Ramos (cell line): ENCODE measurements around the gene TIMELESS.
"Not testable (repeated sequence)": the region's sequence is repeated elsewhere in the genome, so short reads cannot be mapped to it uniquely, and the experiment has no call there.

ENCODE experiments used
- in situ Hi-C: fragments of 300-500 bp; cut with MboI; formaldehyde crosslinking; loops from one replicate; pipeline ENCODE4 v1.14.3; 2022; ENCODE audit warnings: low sequenced_read_pairs; ENCODE audit not compliant: unreplicated experiment

TIMELESS gene

DNA sequence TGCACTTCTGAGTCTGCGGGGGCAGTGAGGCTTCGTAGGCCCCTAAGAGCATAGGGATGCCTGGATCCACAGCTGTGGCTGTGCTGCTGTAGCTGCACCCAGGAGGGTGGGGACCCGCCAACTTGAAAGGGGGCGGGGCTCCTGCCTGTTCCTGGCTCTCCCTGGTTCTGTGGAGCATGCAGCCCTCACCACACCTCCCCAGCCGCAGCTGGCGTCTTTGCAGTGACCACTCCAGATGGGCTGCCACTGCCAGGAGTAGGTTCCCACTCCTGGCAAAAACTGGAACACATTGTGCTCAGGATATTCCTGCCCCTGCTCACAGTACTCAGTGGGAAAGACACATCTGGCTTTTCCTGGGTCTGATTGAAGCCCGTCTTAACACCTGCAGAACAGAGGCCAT is 35.8 kb downstream of the TIMELESS start:
- in situ Hi-C loops = no loop called here

DNA sequence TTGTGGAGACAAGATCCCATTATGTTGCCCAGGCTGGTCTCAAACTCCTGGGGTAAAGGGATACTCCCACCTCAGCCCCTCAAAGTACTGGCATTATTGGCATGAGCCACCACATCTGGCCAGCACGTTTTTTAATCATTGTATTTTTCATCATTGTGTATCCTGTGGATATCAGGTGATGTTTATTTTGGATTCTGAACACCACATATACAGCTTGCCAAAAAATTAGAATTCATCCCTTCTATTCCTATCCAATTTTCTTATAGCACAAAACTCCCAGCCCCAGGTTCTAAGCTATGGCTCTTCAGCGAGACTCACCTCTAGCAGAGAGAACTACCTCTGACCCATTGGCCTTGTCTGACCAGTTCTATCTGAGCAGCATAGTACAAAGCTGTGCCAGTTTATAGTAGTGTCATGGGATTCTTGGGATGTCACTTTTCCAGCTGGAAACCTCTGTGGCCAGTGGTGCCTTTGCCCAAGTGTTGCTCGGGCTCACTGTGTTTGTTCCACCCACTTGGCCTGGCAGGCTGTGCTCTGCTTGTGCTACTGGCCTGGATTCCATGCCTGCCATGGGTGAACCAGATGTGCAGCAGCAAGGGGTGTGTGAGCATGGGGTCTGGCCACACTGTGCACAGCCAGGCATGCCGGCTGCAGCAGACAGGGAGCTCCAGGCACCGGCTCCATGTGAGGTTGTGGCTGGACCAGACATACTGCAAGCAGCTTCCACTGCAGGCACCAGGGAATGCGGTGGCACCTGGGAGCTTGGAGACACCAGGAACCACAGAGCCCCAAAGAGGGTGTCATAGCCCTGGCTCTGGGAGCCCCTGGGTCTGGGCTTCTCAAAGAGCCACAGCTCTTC is 37.2 kb downstream of the TIMELESS start:
- in situ Hi-C loops = no loop called here

GRCh38 chr12:56410768-56411167 is 38.5 kb downstream of the TIMELESS start:
- in situ Hi-C loops = no loop called here

GRCh38 chr12:56408799-56409417 is 40.3 kb downstream of the TIMELESS start:
- in situ Hi-C loops = no loop called here

- in situ Hi-C loops = not testable (repeated sequence)
Measured at GRCh38 chr12:56404227-56404626, 45.0 kb downstream of the TIMELESS start.

DNA sequence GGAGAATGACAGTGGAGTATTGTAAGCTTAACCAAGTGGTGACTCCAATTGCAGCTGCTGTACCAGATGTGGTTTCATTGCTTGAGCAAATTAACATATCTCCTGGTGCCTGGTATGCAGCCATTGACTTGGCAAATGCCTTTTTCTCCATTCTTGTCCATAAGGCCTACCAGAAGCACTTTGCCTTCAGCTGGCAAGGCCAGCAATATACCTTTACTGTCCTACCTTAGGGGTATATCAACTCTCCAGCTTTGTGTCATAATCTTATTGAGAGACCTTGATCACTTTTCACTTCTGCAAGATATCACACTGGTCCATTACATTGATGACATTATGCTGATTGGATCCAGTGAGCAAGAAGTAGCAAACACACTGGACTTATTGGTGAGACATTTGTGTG is 47.6 kb downstream of the TIMELESS start:
- in situ Hi-C loops = not testable (repeated sequence)

- in situ Hi-C loops = not testable (repeated sequence)
Measured at GRCh38 chr12:56401125-56401524, 48.1 kb downstream of the TIMELESS start.

GRCh38 chr12:56399466-56399865 is 49.8 kb downstream of the TIMELESS start:
- in situ Hi-C loops = not testable (repeated sequence)

DNA sequence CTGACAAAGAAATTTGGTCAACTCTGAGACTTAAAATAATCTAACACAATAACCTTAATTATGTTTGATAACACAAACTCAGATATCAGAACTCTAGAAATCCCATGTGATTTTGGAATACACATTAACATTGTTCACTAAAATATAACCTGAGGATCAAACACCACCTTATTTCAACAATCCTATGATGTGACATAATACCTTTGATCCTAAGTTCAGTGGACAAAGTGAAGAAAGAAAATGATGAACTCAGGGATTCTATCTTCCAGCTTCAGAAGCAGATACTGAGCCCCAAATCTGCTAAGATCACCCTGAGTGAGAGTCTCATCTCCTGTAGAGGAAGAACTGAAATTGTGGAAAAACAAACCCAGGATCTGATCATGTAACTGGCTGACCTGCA is 50.9 kb downstream of the TIMELESS start:
- in situ Hi-C loops = no loop called here

DNA sequence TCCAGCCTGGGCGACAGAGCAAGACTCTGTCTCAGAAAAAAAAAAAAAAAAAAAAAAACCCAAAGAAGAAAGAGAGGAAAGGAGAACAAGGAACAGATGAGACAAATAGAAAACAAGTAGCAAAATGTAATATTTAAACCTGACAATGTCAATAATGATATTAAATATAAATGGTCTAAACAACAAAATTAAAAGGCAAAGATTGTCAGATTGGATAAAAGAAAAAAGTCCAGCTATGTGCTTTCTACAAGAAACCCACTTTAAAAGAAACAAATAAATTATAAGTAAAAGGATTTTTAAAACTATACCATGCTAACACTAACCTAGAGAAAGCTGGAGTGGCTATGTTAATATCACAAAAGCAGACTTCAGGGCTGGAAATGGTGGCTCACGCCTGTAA is 56.9 kb downstream of the TIMELESS start:
- in situ Hi-C loops = no loop called here

DNA sequence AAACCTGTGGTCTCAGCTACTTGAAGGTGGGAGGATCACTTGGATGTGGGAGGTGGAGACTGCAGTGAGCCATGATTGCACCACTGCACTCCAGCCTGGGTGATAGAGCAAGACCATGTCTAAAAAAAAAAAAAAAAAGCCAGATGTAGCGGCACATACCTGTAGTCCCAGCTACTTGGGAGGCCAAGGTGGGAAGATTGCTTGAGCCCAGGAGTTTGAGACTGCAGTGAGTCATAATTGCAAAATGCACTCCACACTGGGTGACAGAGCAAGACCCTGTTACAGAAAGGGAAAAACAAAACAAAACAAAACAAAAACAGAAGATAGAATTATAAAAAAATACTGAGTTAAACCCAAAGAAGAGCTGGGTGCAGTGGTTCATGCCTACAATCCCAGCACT is 57.5 kb downstream of the TIMELESS start:
- in situ Hi-C loops = no loop called here

GRCh38 chr12:56389412-56389811 is 59.8 kb downstream of the TIMELESS start:
- in situ Hi-C loops = no loop called here

DNA sequence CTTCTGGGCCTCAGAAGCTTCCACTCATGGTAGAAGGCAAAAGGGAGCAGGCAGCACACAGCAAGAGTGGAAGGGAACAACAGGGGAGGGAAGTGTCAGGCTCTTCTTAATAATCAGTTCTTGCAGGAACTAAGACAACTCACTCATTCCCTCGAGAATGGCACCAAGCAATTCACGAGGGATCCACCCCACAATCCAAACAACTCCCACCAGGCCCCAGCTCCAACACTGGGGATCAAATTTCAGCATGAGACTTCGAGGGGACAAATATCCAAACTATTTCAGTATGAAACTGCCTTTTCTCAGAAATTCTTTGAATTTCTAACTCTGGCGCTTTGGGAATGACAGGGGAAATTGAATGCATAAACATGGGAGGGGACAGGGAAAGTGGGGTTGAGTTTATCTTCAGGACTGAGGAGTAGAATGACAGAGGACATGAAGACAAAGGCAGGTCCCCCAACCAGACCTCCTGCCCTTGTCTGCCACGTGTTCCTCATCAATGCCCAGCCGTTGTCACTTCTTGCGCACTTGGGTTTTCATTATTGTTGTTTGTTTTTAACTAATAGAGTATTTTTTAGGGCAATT is 62.0 kb downstream of the TIMELESS start:
- in situ Hi-C loops = no loop called here

DNA sequence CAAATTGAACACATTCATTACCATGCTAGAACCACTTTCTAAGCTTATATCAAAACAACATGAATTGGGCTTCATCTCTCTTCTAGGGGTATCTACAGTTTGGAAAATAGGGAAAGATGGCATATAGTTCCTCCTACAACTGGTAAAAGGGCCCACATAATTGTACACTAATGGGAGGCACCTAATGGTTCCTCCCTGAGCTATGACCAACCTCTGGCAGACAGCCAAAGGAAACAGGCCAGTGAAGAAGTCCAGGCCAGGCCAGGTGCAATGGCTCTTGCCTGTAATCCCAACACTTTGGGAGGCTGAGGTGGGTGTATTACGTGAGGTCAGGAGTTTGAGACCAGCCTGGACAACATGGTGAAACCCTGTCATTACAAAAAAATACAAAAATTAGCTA is 63.4 kb downstream of the TIMELESS start:
- in situ Hi-C loops = no loop called here

GRCh38 chr12:56382611-56383010 is 66.6 kb downstream of the TIMELESS start:
- in situ Hi-C loops = no loop called here

DNA sequence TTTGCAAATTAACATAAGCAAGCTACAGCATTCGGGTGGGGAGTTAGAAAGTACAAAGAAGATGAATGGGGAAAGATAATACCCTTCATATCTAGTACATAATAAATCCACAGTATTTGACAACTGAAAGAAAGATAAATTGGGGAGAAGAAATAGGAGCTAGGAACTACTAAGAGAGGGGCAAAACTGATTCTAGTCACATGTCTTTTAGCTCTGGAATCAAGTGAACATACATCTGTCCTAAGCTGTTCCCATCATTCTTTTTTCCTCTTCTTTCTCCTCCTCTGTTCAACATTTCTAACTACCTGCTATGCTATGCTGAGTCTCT is 71.3 kb downstream of the TIMELESS start:
- in situ Hi-C loops = no loop called here

- in situ Hi-C loops = no loop called here
Measured at GRCh38 chr12:56377310-56377988, 71.8 kb downstream of the TIMELESS start.

DNA sequence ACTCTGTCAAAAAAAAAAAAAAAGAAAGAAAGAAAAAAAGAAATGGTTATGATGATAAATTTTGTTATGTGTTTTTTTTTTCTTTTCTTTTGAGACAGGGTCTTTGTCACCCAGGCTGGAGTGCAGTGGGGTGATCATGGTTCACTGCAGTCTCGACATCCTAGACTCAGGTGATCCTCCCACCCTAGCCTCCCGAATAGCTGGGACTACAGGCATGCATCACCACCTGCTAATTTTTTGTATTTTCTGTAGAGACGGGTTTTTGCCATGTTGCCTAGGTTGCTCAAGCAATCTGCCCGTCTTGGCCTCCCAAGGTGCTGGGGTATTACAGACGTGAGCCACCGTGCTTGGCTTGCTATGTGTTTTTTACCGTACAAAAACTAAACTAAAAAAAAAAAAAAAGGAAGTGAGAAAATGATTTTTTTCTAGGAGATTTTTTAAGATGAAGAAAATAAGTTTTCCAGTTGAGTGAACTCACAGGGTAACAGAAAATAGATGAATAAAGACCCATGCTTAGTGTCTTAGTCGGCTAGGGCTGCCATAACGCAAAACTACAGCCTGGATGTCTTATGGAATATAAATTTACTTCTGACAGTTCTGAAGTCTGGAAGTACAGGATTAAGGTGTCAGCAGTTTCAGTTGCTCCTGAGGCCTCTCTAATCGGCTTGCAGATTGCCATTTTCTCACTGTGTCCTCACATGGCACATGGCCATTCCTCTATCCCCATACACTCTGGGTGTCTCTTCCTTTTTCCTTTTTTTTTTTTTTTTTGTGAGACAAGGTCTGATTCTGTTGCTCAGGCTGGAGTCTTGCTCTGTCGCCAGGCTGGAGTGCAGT is 73.4 kb downstream of the TIMELESS start:
- in situ Hi-C loops = no loop called here

DNA sequence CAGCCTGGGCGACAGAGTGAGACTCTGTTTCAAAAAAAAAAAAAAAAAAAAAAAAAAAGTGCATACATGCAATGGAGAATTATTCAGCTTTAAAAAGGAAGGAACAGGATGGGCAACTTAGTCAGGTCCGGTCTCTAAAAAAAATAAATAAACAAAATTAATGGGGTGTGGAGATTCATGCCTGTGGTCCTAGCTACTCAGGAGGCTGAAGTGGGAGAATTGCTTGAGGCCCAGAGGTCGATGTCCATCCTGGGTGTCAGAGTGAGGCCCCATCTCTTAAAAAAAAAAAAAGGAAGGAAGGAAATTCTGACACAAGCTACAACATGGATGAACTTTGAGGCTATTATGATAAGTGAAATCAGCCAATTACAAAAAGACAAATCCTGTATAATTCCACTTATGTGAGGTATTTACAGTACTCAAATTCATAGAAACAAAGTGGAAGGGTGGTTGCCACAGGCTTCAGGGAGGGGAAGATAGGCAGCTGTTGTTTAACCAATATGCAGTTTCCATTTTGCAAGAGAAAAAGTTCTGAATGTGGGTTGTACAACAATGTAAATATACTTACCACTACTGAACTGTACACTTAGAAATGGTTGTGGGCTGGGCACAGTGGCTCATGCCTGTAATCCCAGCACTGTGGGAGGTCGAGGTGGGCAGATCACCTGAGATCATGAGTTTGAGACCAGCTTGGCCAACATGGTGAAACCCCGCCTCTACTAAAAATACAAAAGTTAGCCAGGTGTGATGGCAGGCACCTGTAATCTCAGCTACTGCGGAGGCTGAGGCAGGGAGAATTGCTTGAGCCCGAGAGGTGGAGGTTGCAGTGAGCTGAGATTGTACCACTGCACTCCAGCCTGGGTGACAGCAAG is 74.3 kb downstream of the TIMELESS start:
- in situ Hi-C loops = no loop called here
